ENCODE measurements around the gene SCGN. TPM values are rescaled to one million over a fixed set of nuclear protein-coding genes. Genes with fewer than 3 reads are reported as not detected.

The SCGN gene
- total and polyA plus RNA-seq, 12 donors, result 0.26 to 2.7 (median 0.94) TPM; not detected in 2

- Histone ChIP-seq H3K36me3 (no peaks in the 10 kb centered on the region), H3K27me3 (no peaks in the 10 kb centered on the region), H3K27ac (no peak overlapping the region), H3K4me1 (no peaks in the 10 kb centered on the region), H3K4me3 (no peak overlapping the region), H3K9me3 (no peaks in the 10 kb centered on the region)
- intact Hi-C loops (cut with DNase I), result no loop called here
- no peak for TF ChIP-seq CTCF (IDR thresholded peaks at IDR 0.05)
- DNase-seq (no peak), ATAC-seq (no peak)
- 36 to 43% methylated on average over 3 of the region's 3 CpGs for WGBS, 2 donors
These were observed 98.9 kb downstream of the SCGN start for GRCh38 chr6:25750906-25751305.

Other genes with a start within 250 kb of the SCGN start
- gene SLC17A4, start 102.5 kb downstream of the SCGN start, total RNA-seq, result not detected
- not detected for gene SLC17A4, start 102.5 kb downstream of the SCGN start, polyA plus RNA-seq
- not detected for gene SLC17A1, start 179.8 kb downstream of the SCGN start, total RNA-seq
- not detected for gene SLC17A1, start 179.8 kb downstream of the SCGN start, polyA plus RNA-seq
- not detected for gene SLC17A3, start 222.0 kb downstream of the SCGN start, total RNA-seq
- not detected for gene SLC17A3, start 222.0 kb downstream of the SCGN start, polyA plus RNA-seq